Stimulated activated CD8-positive, alpha-beta memory T cell treated with anti-CD3 and anti-CD28 coated beads, Interleukin-7, amount 100 ng/mL, for 1 hour (primary cell): ENCODE data around the gene CUL1.
"Not testable (repeated sequence)": the region's sequence is repeated elsewhere in the genome, so short reads cannot be mapped to it uniquely, and the experiment has no call there.

Source experiments
- DNase-seq, 2 donors: peaks; one replicate each; pipeline ENCODE4 v3.0.0-alpha.2; 2020; ENCODE audit warnings: low read depth in 2 of 2

CUL1 gene

DNA sequence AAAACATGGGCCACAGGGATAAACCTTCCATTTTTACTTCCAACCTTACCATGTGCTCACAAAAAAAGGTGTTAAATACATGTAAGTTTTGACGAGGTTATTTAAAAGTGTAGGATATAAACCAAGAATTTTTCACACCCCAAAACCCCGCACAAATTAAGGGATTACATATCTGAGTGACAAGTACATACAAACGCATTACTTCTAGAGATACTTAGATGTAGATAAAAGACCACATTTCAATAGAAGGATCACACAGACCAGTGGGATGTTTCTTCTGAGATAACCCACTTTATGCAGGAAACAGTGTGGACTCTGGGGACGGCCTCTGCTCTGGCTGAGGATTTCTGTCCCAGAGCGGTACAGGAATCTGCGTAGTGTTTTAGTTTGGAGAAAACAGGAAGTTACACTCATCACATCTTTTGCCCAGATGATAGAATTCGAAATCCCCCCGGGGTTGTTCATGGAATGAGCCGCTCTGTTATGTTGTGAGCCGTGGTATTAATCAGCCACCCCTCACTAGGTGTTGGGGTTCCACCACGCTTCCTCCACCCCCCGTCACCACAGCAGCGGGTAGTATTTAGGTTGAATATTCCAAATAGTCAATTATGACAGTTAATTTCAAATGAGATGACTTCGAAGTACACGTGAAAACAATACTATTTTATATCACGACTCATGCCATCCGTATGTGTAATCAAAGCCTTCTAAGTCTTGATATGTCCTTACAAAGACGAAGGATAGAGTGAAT lies 1.3 kb upstream of the CUL1 start:
- no peak for DNase-seq

DNA sequence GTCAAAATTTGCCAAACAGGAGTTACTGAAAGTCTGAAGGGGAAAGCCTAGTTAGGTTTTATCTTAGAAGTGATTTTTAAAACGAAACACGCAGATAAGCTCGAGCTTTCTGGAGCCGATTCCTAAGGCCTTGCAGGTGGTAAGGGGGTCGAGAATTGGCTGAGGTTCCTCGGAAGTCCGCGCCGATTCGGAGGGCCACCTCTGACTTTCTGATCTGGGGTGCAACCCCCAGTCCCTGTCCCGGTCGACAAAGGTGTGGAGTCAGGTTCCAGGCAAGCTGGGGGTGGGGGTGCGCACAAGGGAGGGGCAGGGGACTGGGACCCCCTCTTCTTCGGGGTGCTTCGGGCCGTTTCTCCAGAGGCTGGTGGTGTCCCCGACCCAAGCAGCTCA lies 701 bp upstream of the CUL1 start:
- DNase-seq: peak in 1 of 2 donors; percentile 3

DNA sequence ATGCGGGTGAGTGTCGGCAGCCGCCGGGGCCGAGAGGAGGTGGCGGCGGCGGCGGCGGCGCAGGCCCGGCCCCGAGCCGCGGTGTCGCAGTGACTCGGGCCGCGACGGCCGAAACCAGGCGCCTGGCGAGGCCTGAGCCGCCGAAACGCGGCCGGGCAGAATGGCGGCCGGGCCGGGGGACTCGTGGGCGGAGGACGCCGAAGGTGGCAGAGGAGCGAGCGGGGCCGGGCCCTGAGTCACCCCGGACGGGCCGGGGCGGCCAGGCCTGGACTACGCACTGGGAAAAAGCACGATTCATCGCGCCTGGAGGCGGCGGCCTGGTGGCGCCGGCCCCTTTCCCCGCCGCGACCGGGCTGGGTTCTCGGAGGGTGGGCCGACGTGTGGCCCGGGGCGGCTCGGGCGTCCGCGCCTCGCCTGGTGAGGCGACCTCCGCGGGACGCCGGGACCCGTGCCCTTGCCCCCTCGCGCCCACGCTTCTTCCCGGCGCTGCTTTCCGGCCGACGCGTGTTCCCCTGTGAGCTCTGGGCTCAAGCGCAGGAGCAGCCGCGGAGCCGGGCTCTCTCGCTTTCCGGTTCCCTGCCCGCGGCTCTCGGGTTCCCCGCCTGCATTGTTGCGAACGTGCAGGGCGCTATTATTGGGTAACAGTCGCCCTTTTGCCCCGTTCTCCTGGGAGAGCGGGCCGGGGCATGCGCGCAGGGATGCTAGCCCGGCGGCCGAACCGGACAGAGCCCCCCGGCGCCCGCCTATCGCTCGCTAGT lies 500 bp downstream of the CUL1 start:
- DNase-seq: peak; percentile 8 to 17

DNA sequence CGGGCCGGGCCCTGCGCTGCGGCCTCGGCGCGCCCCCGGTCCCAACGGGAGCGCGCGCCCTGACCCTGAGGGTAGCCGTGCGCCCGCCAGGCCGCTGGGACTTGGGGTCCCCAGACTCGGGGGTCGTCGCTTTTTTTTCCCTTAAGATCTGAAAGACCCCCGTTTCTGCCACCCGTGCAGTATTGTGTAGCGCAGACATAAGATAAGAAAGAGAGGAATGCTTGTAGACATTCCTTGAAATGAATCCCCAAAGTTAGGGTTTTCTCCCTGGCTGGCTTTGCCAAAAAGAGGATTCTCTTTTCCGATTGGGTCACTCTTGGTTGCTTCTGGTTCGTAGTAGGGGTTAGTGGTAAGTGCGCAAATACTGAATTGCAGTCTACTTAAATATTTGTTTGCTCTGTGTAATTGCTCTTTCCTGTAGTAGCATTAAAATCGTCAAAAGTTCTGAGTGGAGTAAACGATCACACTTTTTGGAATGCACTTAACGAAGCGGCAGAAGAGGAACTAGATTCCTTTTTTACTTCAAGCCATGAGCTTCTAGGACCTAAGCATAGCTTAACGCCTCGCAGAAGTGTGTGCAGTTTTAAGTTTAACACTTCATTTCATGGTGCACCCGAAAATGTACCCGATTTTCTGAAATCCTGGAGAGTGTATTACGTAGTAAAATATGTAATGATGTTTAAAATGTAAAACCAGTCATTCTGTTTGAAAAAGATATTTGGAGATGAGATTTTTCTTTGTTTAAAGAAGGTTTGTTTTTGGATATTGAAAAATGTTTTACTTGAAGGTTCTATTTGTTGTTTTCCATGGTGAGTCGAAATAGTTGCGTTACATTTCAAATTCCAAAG lies 1.3 kb downstream of the CUL1 start:
- DNase-seq: no peak

DNA sequence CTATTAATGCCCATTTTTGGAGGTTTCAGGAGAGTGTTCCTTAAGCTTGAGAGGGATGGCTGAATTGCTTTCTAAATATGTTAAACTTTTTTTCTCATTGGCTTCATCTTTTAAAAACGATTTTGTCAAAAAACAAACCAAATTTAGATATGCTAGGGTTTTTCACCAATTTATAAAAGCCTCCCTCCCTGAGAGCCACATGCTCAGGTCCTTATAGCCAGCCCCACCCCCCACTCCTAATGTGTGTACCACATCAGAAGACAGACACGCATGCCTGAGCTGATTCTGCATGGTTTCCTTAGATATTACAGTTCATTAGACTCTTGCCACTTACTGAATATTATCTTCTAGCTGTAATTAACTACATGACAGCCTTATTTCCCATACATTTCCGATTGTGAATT lies 2.0 kb downstream of the CUL1 start:
- DNase-seq: no peak

DNA sequence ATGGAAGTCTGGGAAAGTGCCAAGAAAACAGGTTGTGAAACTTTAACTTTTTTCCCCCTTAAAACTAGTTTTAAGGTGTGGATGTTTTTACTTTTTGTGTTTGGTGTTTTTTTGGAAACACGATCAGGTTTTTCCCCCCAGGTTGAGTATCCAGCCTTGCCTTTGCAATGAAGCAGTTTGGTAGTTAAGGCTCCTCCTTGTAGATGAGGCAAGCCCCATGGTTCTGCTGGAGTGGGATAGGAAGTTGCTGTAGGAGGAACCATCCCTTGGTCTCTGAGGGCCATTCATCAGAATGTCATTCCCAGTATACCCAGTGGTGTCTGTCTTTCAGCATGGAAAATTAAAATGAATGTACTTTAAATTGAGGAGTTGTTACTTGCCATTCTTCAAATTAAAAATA lies 2.7 kb downstream of the CUL1 start:
- no peak for DNase-seq

DNA sequence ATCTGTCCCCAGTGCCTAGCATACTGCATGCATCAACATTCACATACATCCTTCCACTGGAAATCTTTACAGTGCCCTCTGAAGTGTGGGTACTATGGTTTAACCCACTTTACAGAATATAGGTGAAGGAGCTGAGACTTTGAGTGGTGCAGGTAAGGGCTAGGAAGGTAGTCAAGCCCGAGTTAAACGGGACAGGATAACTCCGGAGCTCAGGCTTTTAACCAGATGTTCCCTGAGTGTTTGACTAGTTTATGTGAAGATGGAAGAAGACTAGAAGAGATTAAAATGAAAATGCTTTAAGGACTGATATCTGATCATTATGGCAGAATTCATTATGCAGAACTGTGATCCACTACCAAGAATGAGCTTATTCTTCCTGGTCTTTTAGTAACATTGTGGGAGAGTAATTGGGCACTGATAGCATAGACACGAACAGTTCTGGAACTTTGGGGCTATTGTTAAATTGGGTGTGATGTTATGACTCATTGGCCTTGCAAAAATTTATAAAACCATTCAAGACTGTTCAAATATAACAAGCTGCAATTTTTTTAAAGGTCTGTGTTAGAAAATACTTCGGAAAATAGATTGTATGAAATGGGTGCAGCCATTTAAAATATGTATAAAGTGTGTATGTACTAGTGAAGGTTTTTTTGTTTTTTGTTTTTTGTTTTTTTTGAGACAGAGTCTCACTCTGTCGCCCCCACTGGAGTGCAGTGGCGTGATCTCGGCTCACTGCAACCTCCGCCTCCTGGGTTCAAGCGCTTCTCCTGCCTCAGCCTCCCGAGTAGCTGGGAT lies 4.4 kb downstream of the CUL1 start:
- DNase-seq: no peak

DNA sequence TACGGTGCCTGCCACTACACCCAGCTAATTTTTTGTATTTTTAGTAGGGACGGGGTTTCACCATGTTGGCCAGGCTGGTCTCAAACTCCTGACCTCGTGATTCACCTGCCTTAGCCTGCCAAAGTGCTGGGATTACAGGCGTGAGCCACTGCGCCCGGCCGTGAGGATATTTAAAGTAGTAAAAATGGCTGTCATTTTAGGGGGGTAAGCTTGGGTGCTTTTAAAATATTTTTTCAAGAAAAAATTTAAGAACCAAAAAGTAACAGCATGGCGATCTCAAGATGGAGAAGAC lies 4.9 kb downstream of the CUL1 start:
- not testable (repeated sequence) for DNase-seq

DNA sequence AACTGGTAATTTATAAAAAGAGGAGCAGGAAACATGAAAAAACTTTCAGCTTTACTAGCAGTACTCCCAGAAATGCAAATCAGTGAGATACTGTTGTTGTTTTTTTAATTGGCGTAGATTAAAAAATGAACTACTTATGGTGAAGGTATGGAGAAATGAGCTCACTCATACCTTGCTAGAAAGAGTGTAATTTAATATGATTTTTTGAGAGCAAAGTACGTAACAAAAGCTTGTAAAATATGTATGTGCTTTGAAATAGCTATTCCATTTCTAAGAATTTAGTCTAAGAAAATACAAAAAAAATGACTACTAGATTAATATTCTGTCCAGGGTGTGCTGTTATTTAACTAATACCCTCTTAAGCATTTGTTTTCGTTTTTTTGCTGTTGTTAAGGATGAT lies 5.5 kb downstream of the CUL1 start:
- DNase-seq: no peak

DNA sequence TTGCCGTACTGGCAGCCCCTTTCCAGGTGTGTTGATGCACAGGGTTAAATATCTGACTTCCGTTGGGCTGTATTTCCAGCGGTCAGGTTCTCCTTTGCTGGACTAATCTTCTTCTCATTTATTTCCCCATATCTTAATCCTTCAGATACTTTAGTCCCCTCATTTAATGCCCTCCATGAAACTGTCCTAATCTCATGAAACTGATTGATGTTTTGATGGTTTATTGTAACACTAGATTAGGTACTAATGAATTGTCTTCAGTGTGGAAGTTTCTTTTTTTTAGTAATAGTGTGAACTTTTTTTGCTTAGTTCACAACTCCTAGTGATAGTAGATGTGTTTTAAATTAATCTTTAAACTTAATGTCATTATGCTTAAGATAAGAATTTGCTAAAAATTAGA lies 6.3 kb downstream of the CUL1 start:
- no peak for DNase-seq

DNA sequence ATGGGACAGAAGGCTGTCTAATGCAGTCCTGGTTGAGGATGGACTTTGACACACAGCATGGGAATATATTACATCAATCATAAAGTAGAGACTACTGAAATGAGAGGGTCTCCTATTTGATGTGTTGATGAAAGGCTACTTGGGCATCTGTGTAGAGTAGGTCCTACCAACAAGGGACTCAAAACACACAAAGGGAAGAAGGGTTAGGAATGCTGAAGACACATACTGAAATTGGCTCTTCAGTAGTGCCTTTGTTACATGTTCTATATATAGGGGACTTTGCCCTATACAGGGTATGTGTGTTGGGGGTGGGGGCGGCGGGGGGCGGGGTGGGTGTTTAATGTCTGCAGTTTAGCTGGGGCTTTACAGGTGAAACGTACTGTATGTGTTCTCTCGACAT lies 7.7 kb downstream of the CUL1 start:
- no peak for DNase-seq

DNA sequence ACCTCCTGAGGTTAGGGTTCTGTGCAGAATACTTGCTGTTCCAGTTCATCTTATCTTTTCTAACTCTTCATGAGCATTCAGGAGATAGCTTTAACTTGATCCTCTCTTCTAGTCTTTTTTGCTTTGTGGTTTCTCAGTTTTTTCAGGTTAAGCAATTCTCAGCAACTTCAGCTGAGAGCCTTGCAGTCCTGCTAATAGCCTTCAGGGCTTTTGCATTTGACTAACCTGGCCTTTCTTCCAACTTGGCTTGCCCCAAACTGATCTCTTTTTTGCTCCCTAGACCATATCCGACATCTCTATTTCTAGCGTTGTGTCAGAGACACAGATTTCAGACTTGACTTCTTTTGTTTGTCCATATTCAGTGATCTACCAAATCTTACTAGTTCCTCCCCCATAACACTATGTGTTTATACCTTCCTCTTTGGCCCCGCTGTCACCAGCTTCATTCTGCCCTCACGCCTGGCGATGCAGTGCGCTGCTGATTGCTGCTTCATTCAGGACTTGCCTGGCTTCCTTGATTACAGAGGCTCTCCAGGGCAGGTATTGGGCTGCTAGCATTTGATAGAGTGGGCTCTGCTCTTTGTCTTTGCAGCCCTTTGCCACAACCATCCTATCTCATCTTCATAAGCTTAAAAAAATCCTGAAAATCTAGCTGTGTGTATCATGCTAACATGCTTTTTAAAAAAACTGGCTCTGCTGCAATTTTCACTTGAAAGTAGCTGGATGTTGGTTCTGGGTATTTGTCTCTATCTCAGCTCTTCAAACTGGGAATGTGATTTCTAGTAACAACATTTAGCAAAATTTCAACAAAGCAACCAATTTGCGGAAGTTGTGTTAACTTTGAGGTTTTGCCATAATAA lies 9.6 kb downstream of the CUL1 start:
- no peak for DNase-seq

DNA sequence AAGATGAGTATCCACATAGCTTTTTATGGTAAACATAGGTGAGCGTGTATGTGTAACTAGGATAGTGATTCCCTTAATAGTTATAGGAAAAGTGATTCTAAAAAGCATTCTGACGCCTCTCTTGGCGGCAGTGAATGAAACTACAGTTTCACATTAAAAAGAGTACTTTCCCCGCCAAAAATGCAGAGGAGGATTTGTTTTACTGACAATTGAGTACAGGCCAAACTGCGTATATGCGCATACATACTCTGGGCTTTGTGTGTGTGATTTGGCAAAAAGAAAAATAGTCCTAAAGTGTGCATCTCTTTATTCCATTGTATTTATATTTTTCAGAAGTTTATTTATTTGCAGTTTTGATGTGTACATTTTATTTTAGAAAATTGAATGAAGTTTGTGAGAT lies 10.3 kb downstream of the CUL1 start:
- no peak for DNase-seq

DNA sequence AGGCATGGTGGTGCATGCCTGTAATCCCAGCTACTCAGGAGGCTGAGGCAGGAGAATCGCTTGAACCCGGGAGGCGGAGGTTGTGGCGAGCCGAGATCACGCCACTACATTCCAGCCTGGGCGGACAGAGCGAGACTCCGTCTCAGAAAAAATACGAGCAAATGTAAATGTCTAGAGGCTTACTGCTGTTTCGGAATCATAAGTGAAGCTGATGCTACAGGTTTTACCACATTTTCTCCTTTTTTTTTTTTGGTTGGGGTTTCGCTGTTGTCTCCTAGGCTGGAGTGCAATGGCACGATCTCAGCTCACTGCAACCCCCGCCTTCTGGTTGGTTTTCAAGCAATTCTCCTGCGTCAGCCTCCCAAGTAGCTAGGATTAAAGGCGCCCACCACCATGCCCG lies 11.7 kb downstream of the CUL1 start:
- not testable (repeated sequence) for DNase-seq

DNA sequence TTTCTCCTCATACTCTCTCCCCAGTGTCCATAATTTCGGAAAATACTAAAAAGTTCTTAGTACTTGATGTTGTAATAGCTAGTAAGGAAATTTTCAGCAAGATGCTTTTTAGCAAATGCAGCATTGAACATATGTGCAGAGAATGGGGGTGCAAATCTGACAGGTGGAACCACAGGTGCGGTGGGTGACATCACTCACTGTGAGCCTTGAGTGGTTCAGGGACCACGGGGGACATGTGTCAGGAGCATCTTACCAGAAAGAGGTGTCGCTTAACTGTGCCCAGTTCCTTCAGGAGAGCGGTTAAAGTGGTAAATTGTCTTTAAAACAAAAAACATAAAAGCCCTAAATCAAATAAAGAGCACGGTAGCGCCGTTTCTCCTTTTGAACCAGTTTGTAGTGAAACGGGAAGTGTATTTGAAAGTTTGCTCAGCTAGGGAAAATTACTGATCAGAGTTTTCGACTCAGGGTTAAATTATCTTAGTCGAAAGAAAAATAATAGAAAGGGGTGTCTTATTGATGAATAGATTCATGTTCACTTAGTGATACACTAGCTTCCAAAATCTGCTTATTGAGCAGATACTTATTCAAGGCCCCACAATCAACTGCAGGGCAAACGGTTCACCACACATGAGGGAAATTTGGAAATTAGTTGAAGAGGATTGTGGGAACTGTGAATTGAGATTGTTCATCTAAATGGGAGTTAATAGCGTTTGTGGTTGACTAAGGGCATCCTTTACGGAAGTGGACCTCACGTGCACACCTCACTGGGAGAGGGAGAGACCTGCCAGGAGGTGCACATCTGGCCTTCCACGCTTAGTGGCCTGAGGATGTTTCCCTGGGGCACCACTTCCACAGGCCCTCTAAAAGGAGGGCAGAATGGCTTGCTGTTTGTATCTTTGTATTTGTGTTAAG lies 12.7 kb downstream of the CUL1 start:
- DNase-seq: no peak

DNA sequence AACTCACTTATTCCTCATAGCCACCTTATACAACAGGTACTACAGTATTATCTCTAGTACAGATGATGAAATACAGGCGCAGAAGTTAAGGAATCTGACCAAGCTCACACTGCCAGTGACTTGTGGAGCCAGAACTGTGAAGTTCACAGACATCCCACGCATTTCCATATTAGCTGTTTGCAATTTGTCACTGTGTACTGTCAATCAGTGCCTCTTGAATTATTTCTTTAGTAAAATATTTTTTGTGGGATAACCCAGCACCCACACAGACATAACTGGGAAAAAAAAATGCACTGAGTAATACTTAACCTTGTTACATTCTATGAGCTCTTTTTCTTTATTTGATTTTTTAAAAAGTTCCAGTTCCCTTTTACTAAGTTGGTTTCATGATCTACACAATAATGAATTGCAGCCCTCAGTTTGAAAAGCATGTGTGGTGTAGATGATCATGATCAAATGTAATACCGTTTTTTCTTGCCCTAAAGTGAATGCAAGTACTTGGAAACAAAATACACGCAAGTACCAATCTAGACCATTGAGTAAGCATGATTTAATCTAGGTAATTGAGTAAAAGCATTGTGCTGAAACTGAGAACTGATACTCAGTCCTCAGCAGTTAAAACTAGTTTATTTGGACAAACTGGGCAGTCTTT lies 14.1 kb downstream of the CUL1 start:
- DNase-seq: no peak

DNA sequence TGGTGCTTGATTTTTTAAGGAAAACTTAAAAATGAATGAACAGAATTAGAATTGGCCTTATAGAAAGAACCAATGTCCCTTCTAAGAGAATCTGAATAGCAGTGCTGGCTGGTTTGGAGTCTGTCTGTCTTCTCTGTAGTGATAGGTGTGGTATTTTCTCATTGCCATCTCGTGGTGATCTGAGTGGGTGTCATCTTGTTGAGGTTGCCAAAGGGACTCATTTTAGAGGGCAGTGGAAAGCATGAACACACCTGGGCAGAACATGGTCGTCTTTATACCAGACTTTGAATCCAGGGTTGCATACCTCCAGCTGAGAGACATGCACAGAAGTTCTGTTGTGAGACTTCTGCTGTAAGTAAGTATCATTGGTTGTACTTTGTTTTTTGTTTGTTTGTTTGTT lies 15.8 kb downstream of the CUL1 start:
- DNase-seq: no peak

DNA sequence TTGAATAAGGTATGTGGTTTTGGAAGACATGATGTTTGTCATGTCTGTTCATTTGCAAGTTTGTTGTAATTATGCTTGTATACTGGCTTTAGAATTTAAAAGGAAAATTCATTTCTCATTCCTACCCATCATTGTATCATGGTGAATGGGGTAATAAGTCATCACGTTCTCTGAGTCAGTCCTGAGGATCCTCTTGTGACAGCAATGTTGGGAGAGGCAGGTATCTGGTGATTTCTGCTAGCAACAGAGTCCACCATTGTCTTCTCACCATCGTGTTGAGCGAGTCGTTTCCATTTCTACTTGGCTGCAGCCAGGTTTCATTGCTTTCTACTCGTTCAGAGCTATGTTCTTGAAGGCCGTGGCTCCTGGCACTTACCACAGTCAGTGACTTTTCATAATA lies 16.3 kb downstream of the CUL1 start:
- DNase-seq: no peak

DNA sequence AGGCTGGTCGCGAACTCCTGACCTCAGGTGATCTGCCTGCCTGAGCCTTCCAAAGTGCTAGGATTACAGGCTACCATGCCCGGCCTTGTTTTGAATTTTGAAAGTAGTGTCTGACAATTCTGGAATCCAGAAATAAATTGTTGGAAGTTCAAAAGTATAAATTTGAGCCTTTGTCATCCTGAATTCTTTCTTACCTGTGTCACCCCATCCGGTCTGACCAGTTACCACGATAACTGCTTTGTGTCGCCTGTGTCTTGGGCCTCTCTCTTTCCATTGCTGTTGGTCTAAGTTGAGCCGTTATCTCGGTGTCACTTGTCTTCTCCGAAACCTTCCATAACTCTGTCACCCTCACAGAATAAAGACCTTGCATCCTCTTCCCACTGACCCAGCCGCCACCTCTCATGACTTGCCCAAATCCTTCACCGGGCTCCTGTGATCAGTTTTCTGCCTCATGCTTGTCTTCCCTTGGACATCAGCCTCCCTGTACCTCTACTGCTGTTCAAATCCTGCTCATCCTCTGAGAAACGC lies 18.6 kb downstream of the CUL1 start:
- DNase-seq: no peak
